ENCODE results near the gene SCAF1. TPM values are rescaled to one million over a fixed set of nuclear protein-coding genes. Genes with fewer than 3 reads are reported as not detected.

Gene SCAF1
- total and polyA plus RNA-seq, 9 of the 15 experiments (the other 6 are each of a cell fraction or from before 2014, with no cell fraction given) = 0.20 to 79.0 (median 4.9) TPM

- FAIRE-seq (no peak), ATAC-seq (no peak), DNase-seq (ENCODE audit: extremely low read depth in 1 of 4, low spot score in 3 of 4) (no peak)
- ChIA-PET CTCF (ENCODE audit: low intra/inter-chr PET ratio) (no interaction called here), POLR2A (no interaction called here)
- intact Hi-C loops (cut with micrococcal nuclease) = no loop called here
- 89% methylated on average over 2 of the region's 2 CpGs for WGBS (ENCODE audit: insufficient coverage, low coverage, missing lambda C conversion rate)
- peaks cover 7% of the 10 kb centered on the region; the same call in 2 of the 3 replicates for H3K79me2 ChIP-seq (ENCODE audit: control insufficient read depth, insufficient read depth, low read length)
- peaks cover 0 to 8% of the 10 kb centered on the region in 2 experiments; a peak in 2 of 5 replicates for H3K4me1 ChIP-seq (replicated peaks in 1 of 2; ENCODE audit: control insufficient read depth in 2 of 2, insufficient read depth in 2 of 2, low read length in 2 of 2)
- H2AFZ ChIP-seq (ENCODE audit: low read depth, low read length) = no peak overlapping the region
- H3K4me2 ChIP-seq (ENCODE audit: insufficient read depth, low read length) = no peak overlapping the region
- no TSS peak for BruUV-seq (replicated peaks)
- H3K36me3 ChIP-seq (ENCODE audit: control insufficient read depth, insufficient read depth, low read length) = peaks cover 81% of the 10 kb centered on the region
- no peak overlapping the region for H3K4me3 ChIP-seq
- no peaks in the 10 kb centered on the region for H3K9me1 ChIP-seq (ENCODE audit: control insufficient read depth, insufficient read depth, low read length)
- H3K9ac ChIP-seq (ENCODE audit: insufficient read depth in 1 of 2, low read depth in 2 of 2, low read length in 2 of 2) = no peak overlapping the region
- no peak overlapping the region for H3K27ac ChIP-seq (ENCODE audit: extremely low read depth, low read depth, low read length)
- TF ChIP-seq ZBTB12 (CRISPR knock-in tag; IDR thresholded peaks at IDR 0.05) (no peak), MAFF (IDR thresholded peaks at IDR 0.05; ENCODE audit: low read length) (no peak), ZBTB40 (IDR thresholded peaks at IDR 0.05) (peak; percentile 92), ZBTB40 (CRISPR knock-in tag; IDR thresholded peaks at IDR 0.05) (peak; percentile 88)
- in situ Hi-C loops (cut with MboI) = no loop called here
- H3K9me3 ChIP-seq (replicated peaks; ENCODE audit: control insufficient read depth, insufficient read depth, low read depth, low read length) = no peaks in the 10 kb centered on the region
- 0 out of 2 replicates have a peak, but pooled peaks cover 5% of the 10 kb centered on the region for H4K20me1 ChIP-seq (replicated peaks; ENCODE audit: control insufficient read depth, insufficient read depth, low read length)
- H3K27me3 ChIP-seq (ENCODE audit: control insufficient read depth in 2 of 2, insufficient read depth in 2 of 2, low read length in 2 of 2) = no peaks in the 10 kb centered on the region
Observed at GRCh38 chr19:49602806-49603205, 39.2 kb upstream of the SCAF1 start.

Data from K562 (cell line).